Fibroblast of mammary gland (primary cell): Measurements from ENCODE around the gene FAM180B.

Source experiments
- DNase-seq: peaks from one replicate; pipeline ENCODE4 v3.0.0-alpha.2; 2010; ENCODE audit warnings: low read depth
- H3K4me3 ChIP-seq: 2 replicates; pipeline ENCODE4 v1.5.1; 2011; ENCODE audit warnings: low read depth, mild to moderate bottlenecking, low read length, moderate library complexity; ENCODE audit not compliant: control insufficient read depth
- CTCF ChIP-seq: conservative IDR thresholded peaks from 2 replicates; pipeline ENCODE4 v1.5.1; 2011; ENCODE audit warnings: low read depth, low read length, inconsistent platforms; ENCODE audit not compliant: control insufficient read depth, insufficient read depth

Gene FAM180B

GRCh38 chr11:47589977-47590861, 3.7 kb downstream of the FAM180B start:
- no peak for TF ChIP-seq CTCF
- no peak overlapping the region for H3K4me3 ChIP-seq
- no peak for DNase-seq

GRCh38 chr11:47591764-47592163, 5.3 kb downstream of the FAM180B start:
- H3K4me3 ChIP-seq: no peak overlapping the region
- no peak for TF ChIP-seq CTCF
- DNase-seq: no peak

- DNase-seq: no peak
- H3K4me3 ChIP-seq: no peak overlapping the region
- TF ChIP-seq CTCF: no peak
Observed at GRCh38 chr11:47592251-47592650, 5.8 kb downstream of the FAM180B start.

- TF ChIP-seq CTCF: no peak
- DNase-seq: no peak
Observed at GRCh38 chr11:47592970-47593369, 6.5 kb downstream of the FAM180B start.

GRCh38 chr11:47593492-47593933, 7.0 kb downstream of the FAM180B start:
- TF ChIP-seq CTCF: no peak
- H3K4me3 ChIP-seq: no peak overlapping the region
- no peak for DNase-seq

More at GRCh38 chr11:47592970-47593369, 6.5 kb downstream of the FAM180B start:
- no peak overlapping the region for H3K4me3 ChIP-seq

- TF ChIP-seq CTCF: no peak
- no peak within 1 kb of the TSS for H3K4me3 ChIP-seq
- no peak for DNase-seq
Observed at GRCh38 chr11:47593934-47594855, 7.7 kb downstream of the FAM180B start, which contains the start of gene C1QTNF4. Gene C1QTNF4, minus strand, starts transcription at chr11:47594411. Its CDS starts 3,601 bp downstream, at chr11:47590810.
